GM12874 (cell line): ENCODE results near the gene PTF1A.

ENCODE experiments used
- CTCF ChIP-seq: IDR thresholded peaks from 2 replicates; pipeline ENCODE4 v1.5.1; 2011; ENCODE audit warnings: low read depth, mild to moderate bottlenecking, control low read depth, low read length, moderate library complexity; ENCODE audit not compliant: insufficient read depth

Gene PTF1A

DNA sequence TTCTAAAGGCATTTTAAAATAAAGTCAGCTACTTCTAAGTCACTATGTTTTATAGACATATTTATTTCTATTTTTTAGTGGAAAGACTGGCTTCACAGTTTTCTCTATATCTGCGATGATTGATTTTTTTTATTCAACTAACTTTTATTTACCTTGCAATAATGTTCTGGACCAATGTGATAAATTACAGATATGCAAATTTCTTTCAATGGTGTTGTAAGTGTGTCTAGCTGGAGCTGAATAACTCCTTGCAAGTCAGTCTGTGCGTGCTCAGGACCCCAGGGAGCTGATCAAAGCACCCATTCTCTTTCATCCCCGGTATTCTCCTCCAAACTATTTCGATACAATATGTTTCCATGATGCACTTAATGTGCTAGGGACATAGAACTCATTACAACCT lies 9.7 kb downstream of the PTF1A start:
- TF ChIP-seq CTCF, result no peak

DNA sequence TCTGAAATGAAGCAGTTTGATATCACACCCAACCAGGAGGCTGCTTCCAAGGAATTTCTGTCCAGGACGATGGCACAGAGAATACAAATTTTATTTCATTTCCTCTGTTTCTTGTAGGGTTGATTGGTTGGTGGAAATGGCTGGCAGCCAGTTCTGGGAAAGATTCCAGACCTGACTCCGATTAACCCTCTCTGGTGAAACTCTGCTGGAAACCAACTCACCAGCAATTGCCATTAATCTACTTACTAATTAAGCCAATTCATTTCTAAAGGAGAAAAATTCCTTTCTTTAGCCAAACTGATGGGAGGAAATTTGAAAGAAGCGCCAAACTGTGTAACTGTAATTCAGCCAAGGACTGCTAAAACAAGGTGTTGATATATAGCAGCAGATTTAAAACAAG lies 10.7 kb downstream of the PTF1A start:
- TF ChIP-seq CTCF, result no peak

DNA sequence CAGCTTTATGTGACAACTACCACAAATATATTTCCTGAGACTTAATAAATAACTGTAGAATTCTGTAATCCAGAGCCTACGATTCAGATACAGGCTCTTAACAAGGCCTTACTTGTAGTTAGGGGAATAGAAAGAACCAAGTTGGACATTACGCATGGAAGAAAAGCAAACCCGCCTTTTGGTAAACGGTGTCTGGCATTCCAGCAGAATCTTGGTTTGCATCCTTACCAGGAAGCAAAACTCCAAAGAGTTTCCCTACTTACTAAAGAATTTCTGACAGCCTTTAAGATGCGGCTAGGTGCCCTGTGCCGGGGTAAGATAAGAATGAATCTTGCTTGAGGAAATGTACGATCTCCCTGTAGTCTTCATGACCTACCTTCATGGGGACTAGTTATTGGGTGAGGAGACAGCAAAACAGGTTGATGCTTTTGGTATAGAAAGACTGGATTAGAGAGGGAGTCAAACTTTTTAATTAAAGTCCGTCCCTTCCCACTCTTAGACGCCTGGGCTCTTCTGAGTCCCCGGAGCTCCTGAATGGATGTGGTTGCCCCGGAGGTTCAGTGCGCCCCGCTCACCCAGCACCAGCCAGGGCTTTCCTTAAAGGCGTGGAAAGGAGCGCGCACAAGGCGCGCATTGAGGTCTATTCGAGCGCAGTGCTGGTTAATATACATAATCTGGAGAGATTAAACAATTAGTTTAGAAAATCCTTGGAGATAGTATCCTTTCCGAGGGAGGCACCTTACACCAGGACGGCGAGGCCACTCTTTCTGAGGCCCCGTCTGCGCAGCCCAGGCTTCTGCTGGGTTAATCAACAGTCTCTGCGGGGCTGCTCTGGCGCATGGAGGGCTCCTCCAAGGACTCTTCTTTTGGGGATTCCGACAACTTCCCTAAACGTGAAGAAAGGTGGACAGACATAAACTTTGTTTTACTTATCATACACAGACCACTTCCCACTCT lies 11.5 kb downstream of the PTF1A start:
- TF ChIP-seq CTCF, result no peak

DNA sequence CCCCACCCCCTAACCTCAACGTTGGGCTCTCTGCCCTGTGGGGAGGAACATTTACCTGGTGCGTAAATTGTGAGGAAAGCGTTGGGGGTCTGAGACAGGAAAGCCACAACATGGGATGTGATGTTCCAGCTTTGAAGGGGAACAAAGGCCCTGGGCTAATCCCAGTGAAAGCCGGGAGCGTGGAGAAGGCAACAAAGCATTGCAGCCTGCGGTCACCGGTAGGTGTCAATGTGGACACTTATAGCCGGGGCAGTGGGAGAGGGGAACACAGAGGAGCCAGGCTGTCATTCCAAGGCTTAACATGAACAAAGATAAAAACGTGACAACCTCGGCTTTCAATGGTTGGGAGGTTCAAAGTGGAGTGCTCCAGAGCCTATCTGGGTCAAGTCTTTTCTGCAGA lies 12.7 kb downstream of the PTF1A start:
- no peak for TF ChIP-seq CTCF

- TF ChIP-seq CTCF, result no peak
Measured at GRCh38 chr10:23205972-23206642, 14.0 kb downstream of the PTF1A start.

GRCh38 chr10:23217471-23217870 lies 25.4 kb downstream of the PTF1A start:
- TF ChIP-seq CTCF, result no peak

DNA sequence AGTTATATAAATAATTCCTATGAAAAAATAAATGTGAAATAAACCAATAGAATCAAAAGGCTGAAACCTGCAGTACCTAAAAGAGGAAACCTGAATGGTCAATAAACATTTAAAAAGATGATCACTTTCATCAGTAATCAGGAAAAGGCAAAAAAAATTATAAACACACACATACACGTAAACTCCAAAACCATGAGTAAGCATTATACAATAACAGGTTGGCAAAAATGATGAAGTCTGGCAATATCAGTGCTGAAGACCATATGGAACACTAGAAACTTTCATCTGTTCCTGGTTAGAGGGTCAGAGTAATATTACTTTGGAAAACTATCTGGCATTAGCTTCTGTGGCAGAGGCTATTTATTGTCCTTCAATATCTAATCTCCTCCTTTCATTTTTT lies 38.5 kb downstream of the PTF1A start:
- TF ChIP-seq CTCF, result no peak
